ENCODE measurements around the gene NFATC2. TPM values are rescaled to one million over a fixed set of nuclear protein-coding genes. Genes with fewer than 3 reads are reported as not detected.

The NFATC2 gene
- total RNA-seq, 3 donors from 2014 or later (not counting 1 experiment from before 2014, with no cell fraction given), result 141 to 195 (median 160) TPM

GRCh38 chr20:51368461-51369211, 173.9 kb downstream of the NFATC2 start:
- 74% methylated on average over 13 of the region's 13 CpGs for WGBS (ENCODE audit: insufficient coverage)
- intact Hi-C loops (cut with micrococcal nuclease), result no loop called here
- ATAC-seq, result peak in 2 of 3 donors; percentile 26 to 28
- no peak overlapping the region for H3K4me3 ChIP-seq (ENCODE audit: low read length)
- Mint-ChIP-seq H3K9me3 (peaks cover 2 to 4% of the 10 kb centered on the region in 2 donors), H3K4me3 (no peak overlapping the region), H3K36me3 (peaks cover 5% of the 10 kb centered on the region), H3K27ac (peak overlapping the region in 1 of 2 donors; percentile 51), H3K4me1 (peaks cover 17 to 18% of the 10 kb centered on the region in 2 donors), H3K27me3 (ENCODE audit: low read depth in 2 of 2) (no peaks in the 10 kb centered on the region)
- no peaks in the 10 kb centered on the region for H3K27me3 ChIP-seq (ENCODE audit: control insufficient read depth, insufficient read depth, low read length)
- peaks cover 18% of the 10 kb centered on the region for H3K4me1 ChIP-seq (ENCODE audit: control insufficient read depth, insufficient read depth, low read length)
- H3K9me3 ChIP-seq (ENCODE audit: control insufficient read depth, insufficient read depth, low read length), result no peaks in the 10 kb centered on the region
- H3K27ac ChIP-seq (ENCODE audit: low read length), result no peak overlapping the region
- TF ChIP-seq CTCF (IDR thresholded peaks at IDR 0.05), result no peak
- H3K36me3 ChIP-seq (ENCODE audit: control insufficient read depth, insufficient read depth, low read length), result no peaks in the 10 kb centered on the region
- DNase-seq, result no peak

- peaks cover 7% of the 10 kb centered on the region for H3K36me3 Mint-ChIP-seq
- Histone ChIP-seq H3K36me3 (ENCODE audit: control insufficient read depth, insufficient read depth, low read length) (no peaks in the 10 kb centered on the region), H3K9me3 (ENCODE audit: control insufficient read depth, insufficient read depth, low read length) (no peaks in the 10 kb centered on the region), H3K27me3 (ENCODE audit: control insufficient read depth, insufficient read depth, low read length) (no peaks in the 10 kb centered on the region), H3K4me1 (ENCODE audit: control insufficient read depth, insufficient read depth, low read length) (peaks cover 13% of the 10 kb centered on the region), H3K4me3 (ENCODE audit: low read length) (no peak overlapping the region), H3K27ac (ENCODE audit: low read length) (no peak overlapping the region)
- no peak for DNase-seq
- WGBS (ENCODE audit: insufficient coverage), result 88% methylated on average over 16 of the region's 16 CpGs
- peaks cover 11 to 12% of the 10 kb centered on the region in 2 donors for H3K4me1 Mint-ChIP-seq
- no peak for ATAC-seq
- no peak for TF ChIP-seq CTCF (IDR thresholded peaks at IDR 0.05)
- H3K27ac Mint-ChIP-seq, result no peak overlapping the region
- intact Hi-C loops (cut with micrococcal nuclease), result no loop called here
- no peaks in the 10 kb centered on the region for H3K27me3 Mint-ChIP-seq (ENCODE audit: low read depth in 2 of 2)
- no peak overlapping the region for H3K4me3 Mint-ChIP-seq
- H3K9me3 Mint-ChIP-seq, result peaks cover 2 to 4% of the 10 kb centered on the region in 2 donors
Measured at GRCh38 chr20:51366155-51366886, 176.2 kb downstream of the NFATC2 start.

GRCh38 chr20:51365670-51366069, 176.8 kb downstream of the NFATC2 start:
- intact Hi-C loops (cut with micrococcal nuclease), result no loop called here

More at GRCh38 chr20:51365670-51366069, 176.8 kb downstream of the NFATC2 start:
- Mint-ChIP-seq H3K4me1 (peaks cover 11 to 12% of the 10 kb centered on the region in 2 donors), H3K4me3 (no peak overlapping the region), H3K27ac (no peak overlapping the region), H3K27me3 (ENCODE audit: low read depth in 2 of 2) (no peaks in the 10 kb centered on the region), H3K36me3 (peaks cover 7% of the 10 kb centered on the region), H3K9me3 (peaks cover 2 to 4% of the 10 kb centered on the region in 2 donors)
- DNase-seq (no peak), ATAC-seq (no peak)
- no peaks in the 10 kb centered on the region for H3K36me3 ChIP-seq (ENCODE audit: control insufficient read depth, insufficient read depth, low read length)
- H3K27me3 ChIP-seq (ENCODE audit: control insufficient read depth, insufficient read depth, low read length), result no peaks in the 10 kb centered on the region
- no peak overlapping the region for H3K4me3 ChIP-seq (ENCODE audit: low read length)
- TF ChIP-seq CTCF (IDR thresholded peaks at IDR 0.05), result no peak
- H3K27ac ChIP-seq (ENCODE audit: low read length), result no peak overlapping the region
- H3K9me3 ChIP-seq (ENCODE audit: control insufficient read depth, insufficient read depth, low read length), result no peaks in the 10 kb centered on the region
- H3K4me1 ChIP-seq (ENCODE audit: control insufficient read depth, insufficient read depth, low read length), result peaks cover 13% of the 10 kb centered on the region
- 94% methylated on average over 3 of the region's 3 CpGs for WGBS (ENCODE audit: insufficient coverage)

All from natural killer cell (primary cell).